HFF-Myc (cell line): Measurements from ENCODE around the gene ILRUN.

Source experiments
- DNase-seq: peaks from one replicate; pipeline ENCODE4 v3.0.0-alpha.2; 2011; ENCODE audit warnings: low read depth; ENCODE audit errors: extremely low read depth
- H3K4me3 ChIP-seq: replicated peaks from 2 replicates; pipeline ENCODE4 v1.5.1; 2011; ENCODE audit warnings: low read depth, mild to moderate bottlenecking, control low read depth, low read length
- CTCF ChIP-seq: IDR thresholded peaks from 2 replicates; pipeline ENCODE4 v1.5.1; 2012; ENCODE audit warnings: mild to moderate bottlenecking, low read depth, low read length, control low read depth; ENCODE audit errors: missing control alignments

ILRUN gene

DNA sequence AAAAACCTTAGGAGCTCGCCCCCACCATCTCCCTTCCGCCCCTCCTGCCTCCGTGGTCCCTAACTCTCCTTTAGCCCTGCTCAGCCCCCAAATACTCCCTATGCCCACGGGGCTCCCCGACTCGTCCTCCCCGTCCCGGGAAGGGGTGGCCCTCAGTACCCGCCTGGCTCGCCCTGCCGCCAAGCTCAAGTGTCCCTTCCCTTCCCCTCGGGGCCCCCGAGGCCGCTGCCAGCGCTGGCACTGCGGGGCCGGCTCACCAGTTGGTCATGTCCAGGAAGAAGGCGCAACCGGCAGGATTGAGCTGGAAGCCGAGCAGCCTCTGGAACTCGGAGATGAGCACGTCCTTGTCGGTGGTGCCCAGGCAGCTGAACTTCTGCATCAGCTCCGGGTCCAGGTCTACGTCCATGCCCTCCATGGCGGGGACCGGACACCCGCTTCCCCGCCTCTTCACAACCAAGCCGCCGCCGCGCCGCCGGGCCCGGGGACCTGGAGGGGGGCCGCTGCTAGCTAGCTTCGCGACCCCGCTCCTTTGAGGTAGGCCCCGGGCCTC lies 303 bp downstream of the ILRUN start:
- DNase-seq, result no peak
- no peak for TF ChIP-seq CTCF
- peak overlapping the region; percentile 93 for H3K4me3 ChIP-seq

GRCh38 chr6:34695729-34696188 lies 808 bp downstream of the ILRUN start:
- TF ChIP-seq CTCF, result no peak
- no peak for DNase-seq
- peak overlapping the region; percentile 93 for H3K4me3 ChIP-seq

DNA sequence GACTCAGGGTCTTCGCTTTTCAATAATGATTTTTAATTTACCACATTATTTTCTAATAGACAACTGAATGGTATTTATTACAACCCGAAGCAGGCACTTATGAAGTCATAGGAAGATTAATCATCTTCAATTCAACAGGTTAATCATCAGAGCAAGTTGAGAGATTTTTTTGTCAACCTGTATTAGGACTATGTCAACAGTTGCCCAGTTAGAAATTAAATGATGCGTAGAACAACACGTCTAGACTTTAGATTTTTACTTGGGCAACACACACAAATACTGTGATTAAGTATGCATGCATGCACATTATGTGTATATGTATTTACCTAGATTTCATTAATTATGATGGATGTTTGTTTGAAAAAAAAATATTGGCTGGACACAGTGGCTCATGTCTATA lies 4.3 kb downstream of the ILRUN start:
- DNase-seq, result no peak
- no peak overlapping the region for H3K4me3 ChIP-seq
- TF ChIP-seq CTCF, result no peak

- no peak for DNase-seq
- no peak for TF ChIP-seq CTCF
- no peak overlapping the region for H3K4me3 ChIP-seq
These were observed 6.8 kb downstream of the ILRUN start for GRCh38 chr6:34689742-34690141.

GRCh38 chr6:34688956-34689355 lies 7.6 kb downstream of the ILRUN start:
- H3K4me3 ChIP-seq, result no peak overlapping the region
- no peak for TF ChIP-seq CTCF
- DNase-seq, result no peak

DNA sequence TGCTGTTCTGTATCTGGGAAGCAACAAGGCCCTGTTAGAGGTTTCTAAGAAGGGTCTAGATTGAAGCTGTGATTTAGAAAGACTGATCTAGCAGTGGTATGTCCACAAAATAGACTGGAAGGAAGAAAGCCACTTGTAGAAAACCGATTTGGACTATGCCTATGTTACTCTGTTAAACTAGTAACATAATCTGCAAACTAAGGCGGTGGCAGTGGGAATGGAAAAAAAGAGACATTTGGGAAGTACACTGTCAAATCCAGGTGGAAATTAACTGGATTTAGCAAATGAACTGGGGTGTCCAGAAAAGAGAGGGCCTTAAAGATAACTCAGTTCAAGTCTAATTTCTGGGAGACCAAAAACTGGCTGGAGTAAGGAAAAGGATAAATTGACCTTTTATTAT lies 11.6 kb downstream of the ILRUN start:
- DNase-seq, result no peak
- TF ChIP-seq CTCF, result no peak
- H3K4me3 ChIP-seq, result no peak overlapping the region

GRCh38 chr6:34684364-34684763 lies 12.2 kb downstream of the ILRUN start:
- H3K4me3 ChIP-seq, result no peak overlapping the region
- TF ChIP-seq CTCF, result no peak
- DNase-seq, result no peak
